Ascending aorta (tissue), 2 donors: ENCODE measurements around the gene ASTL. TPM values are rescaled to one million over a fixed set of nuclear protein-coding genes. Genes with fewer than 3 reads are reported as not detected.

Experiments
- DNase-seq, 2 donors: peaks; one replicate each; pipeline ENCODE4 v3.0.0-alpha.2; 2019; ENCODE audit warnings: low spot score in 2 of 2
- H3K27ac ChIP-seq, 2 donors: fragments of 200-600 bp; sonication (generic); one replicate each; pipeline ENCODE4 v1.5.1; 2016 to 2017; ENCODE audit warnings: mild to moderate bottlenecking in 1 of 2
- H3K27me3 ChIP-seq: fragments of 200-600 bp; sonication (generic); one replicate; pipeline ENCODE4 v1.5.1; 2017
- H3K36me3 ChIP-seq, 2 donors: fragments of 200-600 bp; sonication (generic); one replicate each; pipeline ENCODE4 v1.5.1; 2016
- H3K4me1 ChIP-seq, 2 donors: fragments of 200-600 bp; sonication (generic); one replicate each; pipeline ENCODE4 v1.5.1; 2016 to 2017; ENCODE audit warnings: mild to moderate bottlenecking in 1 of 2
- H3K4me3 ChIP-seq, 2 donors: fragments of 200-600 bp; sonication (generic); one replicate each; pipeline ENCODE4 v1.5.1; 2016 to 2017; ENCODE audit warnings: mild to moderate bottlenecking in 1 of 2
- H3K9me3 ChIP-seq, 2 donors: fragments of 200-600 bp; sonication (generic); one replicate each; pipeline ENCODE4 v1.5.1; 2016
- intact Hi-C: fragments of 100-400 bp; cut with DNase I; formaldehyde crosslinking; loops from one replicate; pipeline ENCODE4 v1.15.1; 2023
- total RNA-seq: library from RNA; depleted of rRNA; stranded (reverse); fragments of >200 nt; gene quantifications from one replicate; pipeline ENCODE4 v1.1.0, GENCODE V29; 2016
- TF ChIP-seq, protein P1 (sequence below), 3 experiments: fragments of 200-600 bp in 2 of 3; fragments of 450-650 bp in 1 of 3; sonication (generic) in 2 of 3; IDR thresholded peaks; one replicate each; pipeline ENCODE4 v1.5.1; 2016 to 2019; ENCODE audit warnings: antibody characterized with exemption in 3 of 3, mild to moderate bottlenecking in 1 of 3, moderate library complexity in 1 of 3

Gene ASTL
- total RNA-seq, 1 donor from 2014 or later, result not detected

DNA sequence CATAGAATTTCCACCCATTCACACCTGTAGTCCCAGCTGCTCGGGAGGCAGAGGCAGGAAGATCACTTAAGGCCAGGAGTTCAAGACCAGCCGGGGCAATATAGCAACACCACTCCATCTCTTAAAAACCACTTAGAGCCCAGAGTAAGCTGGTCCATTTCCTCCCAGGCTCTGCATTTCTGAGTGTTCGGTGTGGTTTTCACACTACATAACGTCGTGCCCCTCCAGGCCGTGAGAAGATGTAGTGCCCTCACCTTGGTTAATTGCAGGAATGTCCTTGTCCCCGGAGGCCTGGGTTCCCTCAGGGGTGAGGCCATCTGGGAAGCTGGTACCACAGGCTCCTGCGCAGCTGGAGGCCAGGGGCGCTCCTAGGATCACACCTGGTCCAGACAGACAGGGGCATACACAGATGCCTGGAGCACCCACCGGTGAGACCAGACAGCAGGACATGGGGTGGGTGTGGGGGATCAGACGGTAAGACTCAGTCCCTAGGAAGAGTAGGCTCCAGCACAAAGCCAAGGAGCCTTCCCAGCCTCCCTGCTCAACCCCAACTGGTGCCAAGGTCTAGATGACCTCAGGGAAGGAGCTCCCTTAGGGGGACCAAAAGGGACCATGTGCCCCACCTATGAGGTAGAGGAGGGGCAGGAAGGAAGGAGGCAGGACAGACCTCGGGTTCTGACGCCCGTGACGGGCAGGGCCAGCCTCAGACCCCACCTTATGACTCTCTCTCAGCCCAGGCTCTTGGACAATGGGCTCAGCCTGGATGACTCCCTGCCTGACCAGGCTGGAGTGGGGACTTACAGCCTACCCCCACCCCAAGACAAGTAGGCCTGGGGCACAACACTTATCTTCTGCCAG, 752 bp downstream of the ASTL start:
- intact Hi-C loops, result no loop called here
- Histone ChIP-seq H3K36me3 (no peaks in the 10 kb centered on the region), H3K27ac (no peak overlapping the region), H3K4me1 (no peaks in the 10 kb centered on the region), H3K27me3 (no peaks in the 10 kb centered on the region), H3K4me3 (no peak overlapping the region), H3K9me3 (no peaks in the 10 kb centered on the region)
- DNase-seq, result no peak
- TF ChIP-seq, protein P1, sequence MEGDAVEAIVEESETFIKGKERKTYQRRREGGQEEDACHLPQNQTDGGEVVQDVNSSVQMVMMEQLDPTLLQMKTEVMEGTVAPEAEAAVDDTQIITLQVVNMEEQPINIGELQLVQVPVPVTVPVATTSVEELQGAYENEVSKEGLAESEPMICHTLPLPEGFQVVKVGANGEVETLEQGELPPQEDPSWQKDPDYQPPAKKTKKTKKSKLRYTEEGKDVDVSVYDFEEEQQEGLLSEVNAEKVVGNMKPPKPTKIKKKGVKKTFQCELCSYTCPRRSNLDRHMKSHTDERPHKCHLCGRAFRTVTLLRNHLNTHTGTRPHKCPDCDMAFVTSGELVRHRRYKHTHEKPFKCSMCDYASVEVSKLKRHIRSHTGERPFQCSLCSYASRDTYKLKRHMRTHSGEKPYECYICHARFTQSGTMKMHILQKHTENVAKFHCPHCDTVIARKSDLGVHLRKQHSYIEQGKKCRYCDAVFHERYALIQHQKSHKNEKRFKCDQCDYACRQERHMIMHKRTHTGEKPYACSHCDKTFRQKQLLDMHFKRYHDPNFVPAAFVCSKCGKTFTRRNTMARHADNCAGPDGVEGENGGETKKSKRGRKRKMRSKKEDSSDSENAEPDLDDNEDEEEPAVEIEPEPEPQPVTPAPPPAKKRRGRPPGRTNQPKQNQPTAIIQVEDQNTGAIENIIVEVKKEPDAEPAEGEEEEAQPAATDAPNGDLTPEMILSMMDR (IDR thresholded peaks at IDR 0.05), result no peak

GRCh38 chr2:96136129-96136720, 2.1 kb downstream of the ASTL start:
- Histone ChIP-seq H3K27me3 (no peaks in the 10 kb centered on the region), H3K27ac (no peak overlapping the region), H3K9me3 (no peaks in the 10 kb centered on the region), H3K4me3 (no peak overlapping the region), H3K36me3 (no peaks in the 10 kb centered on the region), H3K4me1 (no peaks in the 10 kb centered on the region)
- TF ChIP-seq, protein P1 (IDR thresholded peaks at IDR 0.05), result no peak
- intact Hi-C loops, result no loop called here
- no peak for DNase-seq

DNA sequence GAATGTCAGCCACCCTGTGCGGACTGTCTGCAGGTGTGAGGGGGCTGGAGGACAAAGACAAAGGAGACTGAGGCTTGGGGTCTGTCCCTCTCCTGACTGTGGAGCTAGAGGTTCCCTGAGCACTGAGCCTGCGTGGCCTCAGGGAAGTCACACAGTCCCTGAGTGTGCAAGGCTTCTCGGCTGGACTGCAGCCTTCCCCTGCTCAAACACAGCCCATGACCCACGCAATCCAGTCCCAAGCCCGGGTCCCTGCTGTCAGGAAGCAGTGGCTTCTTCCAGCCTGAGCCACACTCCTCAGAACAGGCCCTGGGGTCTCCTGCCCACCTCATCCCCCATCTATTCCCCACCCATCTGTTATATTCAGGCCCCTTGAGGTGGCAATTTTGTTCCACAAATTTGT, 2.7 kb downstream of the ASTL start:
- H3K9me3 ChIP-seq, result no peaks in the 10 kb centered on the region
- H3K4me3 ChIP-seq, result no peak overlapping the region
- DNase-seq, result no peak
- no peaks in the 10 kb centered on the region for H3K4me1 ChIP-seq
- TF ChIP-seq, protein P1 (IDR thresholded peaks at IDR 0.05), result no peak
- H3K27me3 ChIP-seq, result no peaks in the 10 kb centered on the region
- intact Hi-C loops, result no loop called here
- no peaks in the 10 kb centered on the region for H3K36me3 ChIP-seq
- H3K27ac ChIP-seq, result no peak overlapping the region

- Histone ChIP-seq H3K27me3 (no peaks in the 10 kb centered on the region), H3K4me1 (no peaks in the 10 kb centered on the region), H3K4me3 (no peak overlapping the region), H3K36me3 (no peaks in the 10 kb centered on the region), H3K27ac (no peak overlapping the region), H3K9me3 (no peaks in the 10 kb centered on the region)
- TF ChIP-seq, protein P1 (IDR thresholded peaks at IDR 0.05), result no peak
- no peak for DNase-seq
- intact Hi-C loops, result no loop called here
Observed at GRCh38 chr2:96135171-96135570, 3.1 kb downstream of the ASTL start.

GRCh38 chr2:96134421-96134820, 3.9 kb downstream of the ASTL start:
- intact Hi-C loops, result no loop called here

More at GRCh38 chr2:96134421-96134820, 3.9 kb downstream of the ASTL start:
- Histone ChIP-seq H3K27me3 (no peaks in the 10 kb centered on the region), H3K9me3 (no peaks in the 10 kb centered on the region), H3K4me1 (no peaks in the 10 kb centered on the region), H3K27ac (no peak overlapping the region), H3K4me3 (no peak overlapping the region), H3K36me3 (no peaks in the 10 kb centered on the region)
- TF ChIP-seq, protein P1 (IDR thresholded peaks at IDR 0.05), result no peak
- no peak for DNase-seq
